HL-60 (cell line): Measurements from ENCODE around the gene DAP.

Experiments
- DNase-seq, 2 experiments: peaks; one replicate each; pipeline ENCODE4 v3.0.0-alpha.2; 2010 to 2020; ENCODE audit warnings: low read depth in 1 of 2, low spot score in 1 of 2
- H3K27ac ChIP-seq: fragments of 250-450 bp; sonication (Bioruptor Pico); replicated peaks from 2 replicates; pipeline ENCODE4 v1.5.1; 2020; ENCODE audit warnings: mild to moderate bottlenecking, moderate library complexity
- H3K27me3 ChIP-seq: fragments of 250-450 bp; sonication (Bioruptor Pico); 2 replicates; pipeline ENCODE4 v1.5.1; 2021; ENCODE audit warnings: mild to moderate bottlenecking, moderate library complexity; ENCODE audit not compliant: insufficient read depth, poor library complexity, severe bottlenecking
- H3K4me3 ChIP-seq: replicated peaks from 2 replicates; pipeline ENCODE4 v1.5.1; 2011; ENCODE audit warnings: mild to moderate bottlenecking, control low read depth, low read length; ENCODE audit not compliant: insufficient read depth
- GABPA ChIP-seq: IDR thresholded peaks from 2 replicates; pipeline ENCODE4 v1.6.1; 2012; ENCODE audit warnings: low read depth
- POLR2AphosphoS5 ChIP-seq: IDR thresholded peaks from 2 replicates; pipeline ENCODE4 v1.6.1; 2012; ENCODE audit warnings: low read depth
- REST ChIP-seq: IDR thresholded peaks from 2 replicates; pipeline ENCODE4 v1.6.1; 2012; ENCODE audit warnings: low read depth; ENCODE audit not compliant: insufficient replicate concordance
- SPI1 ChIP-seq: IDR thresholded peaks from 2 replicates; pipeline ENCODE4 v1.6.1; 2012; ENCODE audit warnings: low read depth, mild to moderate bottlenecking, borderline replicate concordance
- TF ChIP-seq, protein P1 (sequence below): IDR thresholded peaks from one replicate; pipeline ENCODE4 v1.5.1; 2011; ENCODE audit warnings: low read length, control low read depth, inconsistent platforms; ENCODE audit not compliant: insufficient read depth

The DAP gene

GRCh38 chr5:10699987-10700386, 61.0 kb downstream of the DAP start:
- Histone ChIP-seq H3K27me3 (no peaks in the 10 kb centered on the region), H3K27ac (no peak overlapping the region), H3K4me3 (no peak overlapping the region)
- no peak for DNase-seq
- no peak for TF ChIP-seq GABPA
- no peak for TF ChIP-seq SPI1
- TF ChIP-seq, protein P1, sequence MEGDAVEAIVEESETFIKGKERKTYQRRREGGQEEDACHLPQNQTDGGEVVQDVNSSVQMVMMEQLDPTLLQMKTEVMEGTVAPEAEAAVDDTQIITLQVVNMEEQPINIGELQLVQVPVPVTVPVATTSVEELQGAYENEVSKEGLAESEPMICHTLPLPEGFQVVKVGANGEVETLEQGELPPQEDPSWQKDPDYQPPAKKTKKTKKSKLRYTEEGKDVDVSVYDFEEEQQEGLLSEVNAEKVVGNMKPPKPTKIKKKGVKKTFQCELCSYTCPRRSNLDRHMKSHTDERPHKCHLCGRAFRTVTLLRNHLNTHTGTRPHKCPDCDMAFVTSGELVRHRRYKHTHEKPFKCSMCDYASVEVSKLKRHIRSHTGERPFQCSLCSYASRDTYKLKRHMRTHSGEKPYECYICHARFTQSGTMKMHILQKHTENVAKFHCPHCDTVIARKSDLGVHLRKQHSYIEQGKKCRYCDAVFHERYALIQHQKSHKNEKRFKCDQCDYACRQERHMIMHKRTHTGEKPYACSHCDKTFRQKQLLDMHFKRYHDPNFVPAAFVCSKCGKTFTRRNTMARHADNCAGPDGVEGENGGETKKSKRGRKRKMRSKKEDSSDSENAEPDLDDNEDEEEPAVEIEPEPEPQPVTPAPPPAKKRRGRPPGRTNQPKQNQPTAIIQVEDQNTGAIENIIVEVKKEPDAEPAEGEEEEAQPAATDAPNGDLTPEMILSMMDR = no peak
- TF ChIP-seq REST = no peak
- no peak for TF ChIP-seq POLR2AphosphoS5

GRCh38 chr5:10699281-10699874, 61.7 kb downstream of the DAP start:
- DNase-seq = no peak
- H3K27ac ChIP-seq = no peak overlapping the region
- TF ChIP-seq REST (no peak), SPI1 (no peak), POLR2AphosphoS5 (no peak), GABPA (no peak)
- TF ChIP-seq, protein P1 = no peak
- H3K4me3 ChIP-seq = no peak overlapping the region
- no peaks in the 10 kb centered on the region for H3K27me3 ChIP-seq

DNA sequence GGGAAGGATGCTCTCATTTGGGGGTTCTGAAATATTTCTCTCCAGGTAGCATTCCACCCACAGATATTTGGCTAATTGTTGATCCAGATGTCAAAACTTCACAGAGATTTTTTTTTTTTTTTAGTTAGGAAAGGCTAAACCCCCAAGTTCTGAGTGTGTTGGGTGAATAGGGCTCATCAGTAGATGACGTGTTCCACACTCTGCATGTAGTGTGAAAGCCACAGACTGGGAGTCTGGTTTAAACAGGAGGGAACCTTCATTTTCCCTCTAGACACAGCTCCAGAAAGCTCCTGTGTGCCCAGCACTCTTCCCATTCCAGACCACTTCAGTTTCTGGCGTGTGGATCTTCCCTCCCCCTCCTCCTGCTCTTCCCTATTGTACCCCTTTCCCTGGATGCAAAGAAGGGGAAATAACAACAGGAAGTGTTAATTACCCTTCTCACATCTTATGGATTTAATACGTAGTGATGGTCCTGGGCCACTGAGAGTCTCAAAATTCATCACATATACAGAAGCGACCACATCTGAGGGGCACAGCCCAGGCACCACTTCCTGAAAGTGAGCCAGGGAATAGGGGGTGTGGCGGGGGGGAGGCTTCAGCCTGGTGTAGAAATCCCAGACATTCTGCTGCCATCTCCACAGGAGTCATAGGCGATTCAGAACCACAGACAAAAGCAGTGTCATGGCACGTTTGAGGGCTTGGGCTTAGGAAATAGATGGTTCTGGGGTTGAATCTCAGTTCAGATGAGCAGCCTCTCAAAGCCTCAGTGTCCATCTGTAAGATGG, 65.1 kb downstream of the DAP start:
- DNase-seq = no peak
- Histone ChIP-seq H3K27ac (no peak overlapping the region), H3K4me3 (no peak overlapping the region), H3K27me3 (no peaks in the 10 kb centered on the region)
- TF ChIP-seq SPI1 (no peak), REST (no peak), POLR2AphosphoS5 (no peak), GABPA (no peak)
- TF ChIP-seq, protein P1 = no peak
